ENCODE measurements around the gene PLA2R1. TPM values are rescaled to one million over a fixed set of nuclear protein-coding genes. Genes with fewer than 3 reads are reported as not detected.
"Not testable (repeated sequence)": the region's sequence is repeated elsewhere in the genome, so short reads cannot be mapped to it uniquely, and the experiment has no call there.

The PLA2R1 gene
- total RNA-seq, 1 donor from 2014 or later, result 31.6 TPM

GRCh38 chr2:160038662-160039061 is 23.8 kb downstream of the PLA2R1 start:
- intact Hi-C loops (cut with DNase I); DNase-seq (ENCODE audit: low spot score); ATAC-seq: not testable (repeated sequence)

- ATAC-seq (no peak), DNase-seq (ENCODE audit: low spot score) (no peak)
- intact Hi-C loops (cut with DNase I), result no loop called here
Observed at GRCh38 chr2:160036736-160037135, 25.7 kb downstream of the PLA2R1 start.

- no peak for DNase-seq (ENCODE audit: low spot score)
- ATAC-seq, result peak; percentile 56
- intact Hi-C loops (cut with DNase I), result no loop called here
Observed at GRCh38 chr2:160035125-160035524, 27.3 kb downstream of the PLA2R1 start.

- DNase-seq (ENCODE audit: low spot score) (no peak), ATAC-seq (no peak)
- intact Hi-C loops (cut with DNase I), result no loop called here
Observed at GRCh38 chr2:160034396-160034795, 28.0 kb downstream of the PLA2R1 start.

GRCh38 chr2:160033732-160034392 is 28.6 kb downstream of the PLA2R1 start:
- ATAC-seq (peak; percentile 49), DNase-seq (ENCODE audit: low spot score) (no peak)
- intact Hi-C loops (cut with DNase I), result no loop called here

- ATAC-seq, result peak; percentile 45
- DNase-seq (ENCODE audit: low spot score), result no peak
- intact Hi-C loops (cut with DNase I), result no loop called here
Observed at GRCh38 chr2:160029270-160029628, 33.2 kb downstream of the PLA2R1 start.

GRCh38 chr2:160028431-160029269 is 33.8 kb downstream of the PLA2R1 start:
- peak; percentile 28 for ATAC-seq
- no peak for DNase-seq (ENCODE audit: low spot score)
- intact Hi-C loops (cut with DNase I), result no loop called here

GRCh38 chr2:160022162-160022561 is 40.3 kb downstream of the PLA2R1 start:
- no peak for DNase-seq (ENCODE audit: low spot score)
- ATAC-seq, result no peak
- intact Hi-C loops (cut with DNase I), result no loop called here

GRCh38 chr2:160019374-160020090 is 42.9 kb downstream of the PLA2R1 start:
- DNase-seq (ENCODE audit: low spot score) (no peak), ATAC-seq (no peak)
- intact Hi-C loops (cut with DNase I), result no loop called here

- no peak for DNase-seq (ENCODE audit: low spot score)
- no peak for ATAC-seq
- intact Hi-C loops (cut with DNase I), result no loop called here
Observed at GRCh38 chr2:160015746-160016145, 46.7 kb downstream of the PLA2R1 start.

GRCh38 chr2:160014227-160014626 is 48.2 kb downstream of the PLA2R1 start:
- no peak for ATAC-seq
- DNase-seq (ENCODE audit: low spot score), result no peak
- intact Hi-C loops (cut with DNase I), result no loop called here

GRCh38 chr2:160010361-160011145 is 51.9 kb downstream of the PLA2R1 start:
- DNase-seq (ENCODE audit: low spot score), result no peak
- intact Hi-C loops (cut with DNase I), result no loop called here
- no peak for ATAC-seq

GRCh38 chr2:160007111-160007510 is 55.3 kb downstream of the PLA2R1 start:
- ATAC-seq (no peak), DNase-seq (ENCODE audit: low spot score) (no peak)
- intact Hi-C loops (cut with DNase I), result no loop called here

- DNase-seq (ENCODE audit: low spot score) (no peak), ATAC-seq (no peak)
- intact Hi-C loops (cut with DNase I), result no loop called here
Observed at GRCh38 chr2:160006475-160006874, 55.9 kb downstream of the PLA2R1 start.

- ATAC-seq, result no peak
- DNase-seq (ENCODE audit: low spot score), result no peak
- intact Hi-C loops (cut with DNase I), result no loop called here
Observed at GRCh38 chr2:160005908-160006307, 56.5 kb downstream of the PLA2R1 start.

GRCh38 chr2:160005476-160005875 is 56.9 kb downstream of the PLA2R1 start:
- no peak for ATAC-seq
- intact Hi-C loops (cut with DNase I), result no loop called here
- DNase-seq (ENCODE audit: low spot score), result no peak

- ATAC-seq (no peak), DNase-seq (ENCODE audit: low spot score) (no peak)
- intact Hi-C loops (cut with DNase I), result no loop called here
Observed at GRCh38 chr2:159998961-159999360, 63.5 kb downstream of the PLA2R1 start.

GRCh38 chr2:159998243-159998642 is 64.2 kb downstream of the PLA2R1 start:
- intact Hi-C loops (cut with DNase I), result no loop called here
- ATAC-seq (no peak), DNase-seq (ENCODE audit: low spot score) (no peak)

Data from sciatic nerve (tissue), 2 donors.